ENCODE data around the gene KYNU. TPM values are rescaled to one million over a fixed set of nuclear protein-coding genes. Genes with fewer than 3 reads are reported as not detected.
A peak's percentile ranks its signal among the peaks of the same experiment; 100 is the strongest.

KYNU gene
- total RNA-seq, 2 donors from 2014 or later, result 0.34 to 1.1 TPM

DNA sequence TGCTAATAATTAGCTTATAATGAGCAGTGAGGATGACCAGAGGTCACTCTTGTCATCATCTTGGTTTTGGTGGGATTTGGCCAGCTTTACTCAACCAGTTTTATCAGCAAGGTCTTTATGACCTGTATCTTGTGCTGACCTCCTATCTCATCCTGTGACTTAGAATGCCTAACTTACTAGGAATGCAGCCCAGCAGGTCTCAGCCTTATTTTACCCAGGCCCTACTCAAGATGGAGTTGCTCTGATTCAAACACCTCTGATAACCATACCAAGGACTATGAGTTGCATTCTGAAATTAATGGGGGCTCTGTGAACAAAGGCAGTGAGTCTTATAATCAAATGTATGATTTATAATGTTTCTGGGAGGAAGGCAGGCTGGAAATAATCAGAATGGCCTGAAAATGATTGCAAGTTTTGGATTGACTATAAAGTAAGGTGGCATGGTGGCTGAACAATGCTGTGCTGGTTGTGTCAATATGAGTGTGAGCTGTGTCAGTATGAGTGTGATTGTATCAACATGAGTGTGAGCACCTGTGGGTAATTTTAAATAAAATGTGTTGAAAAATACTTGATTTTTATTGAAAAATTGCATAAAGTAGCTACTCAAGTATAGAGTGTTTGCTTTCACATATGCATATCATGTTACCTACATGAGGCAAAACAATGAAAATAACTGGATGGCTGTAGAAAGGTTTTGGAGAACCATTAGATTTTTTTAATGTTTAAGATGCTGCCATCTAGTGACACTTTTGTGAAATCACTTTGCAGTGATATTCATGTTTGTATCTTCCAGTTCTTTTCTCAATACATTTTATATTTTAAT lies 103.0 kb downstream of the KYNU start:
- Histone ChIP-seq H3K27me3 (replicated peaks; ENCODE audit: insufficient read depth) (no peaks in the 10 kb centered on the region), H3K27ac (no peak overlapping the region), H3K4me1 (replicated peaks) (no peaks in the 10 kb centered on the region), H3K36me3 (no peaks in the 10 kb centered on the region), H3K9me3 (no peaks in the 10 kb centered on the region), H3K4me3 (no peak overlapping the region)
- intact Hi-C loops (cut with DNase I), result loop anchor here (2.0 to 10.0 kb wide), 2 partner anchors 186 to 298 kb away; no protein-coding TSS in a partner anchor
- DNase-seq (ENCODE audit: low spot score), result no peak
- no peak for TF ChIP-seq POLR2AphosphoS5 (IDR thresholded peaks at IDR 0.05)
- TF ChIP-seq, protein P1, sequence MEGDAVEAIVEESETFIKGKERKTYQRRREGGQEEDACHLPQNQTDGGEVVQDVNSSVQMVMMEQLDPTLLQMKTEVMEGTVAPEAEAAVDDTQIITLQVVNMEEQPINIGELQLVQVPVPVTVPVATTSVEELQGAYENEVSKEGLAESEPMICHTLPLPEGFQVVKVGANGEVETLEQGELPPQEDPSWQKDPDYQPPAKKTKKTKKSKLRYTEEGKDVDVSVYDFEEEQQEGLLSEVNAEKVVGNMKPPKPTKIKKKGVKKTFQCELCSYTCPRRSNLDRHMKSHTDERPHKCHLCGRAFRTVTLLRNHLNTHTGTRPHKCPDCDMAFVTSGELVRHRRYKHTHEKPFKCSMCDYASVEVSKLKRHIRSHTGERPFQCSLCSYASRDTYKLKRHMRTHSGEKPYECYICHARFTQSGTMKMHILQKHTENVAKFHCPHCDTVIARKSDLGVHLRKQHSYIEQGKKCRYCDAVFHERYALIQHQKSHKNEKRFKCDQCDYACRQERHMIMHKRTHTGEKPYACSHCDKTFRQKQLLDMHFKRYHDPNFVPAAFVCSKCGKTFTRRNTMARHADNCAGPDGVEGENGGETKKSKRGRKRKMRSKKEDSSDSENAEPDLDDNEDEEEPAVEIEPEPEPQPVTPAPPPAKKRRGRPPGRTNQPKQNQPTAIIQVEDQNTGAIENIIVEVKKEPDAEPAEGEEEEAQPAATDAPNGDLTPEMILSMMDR (IDR thresholded peaks at IDR 0.05), result peak in 3 of 4 experiments; percentile 59 to 66 (median 60)

DNA sequence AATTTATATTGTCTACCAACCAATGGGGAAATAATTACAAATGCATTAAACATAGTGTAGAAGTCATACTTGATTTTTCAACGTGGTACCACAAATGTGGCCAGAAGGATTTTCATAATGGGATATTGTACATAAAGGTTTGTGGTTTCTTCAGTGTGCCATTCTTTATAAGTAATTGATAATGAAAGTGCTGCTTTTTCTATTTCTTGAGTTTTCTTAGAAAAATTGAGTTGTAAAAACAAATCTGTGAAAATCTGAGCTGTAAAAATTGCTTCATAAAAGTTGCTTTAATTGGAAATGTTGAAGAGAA lies 103.6 kb downstream of the KYNU start:
- TF ChIP-seq POLR2A (IDR thresholded peaks at IDR 0.05) (no peak), POLR2AphosphoS5 (IDR thresholded peaks at IDR 0.05) (no peak)
- TF ChIP-seq, protein P1 (IDR thresholded peaks at IDR 0.05), result no peak
- Histone ChIP-seq H3K9me3 (no peaks in the 10 kb centered on the region), H3K36me3 (no peaks in the 10 kb centered on the region), H3K4me1 (replicated peaks) (no peaks in the 10 kb centered on the region), H3K4me3 (no peak overlapping the region), H3K27me3 (replicated peaks; ENCODE audit: insufficient read depth) (no peaks in the 10 kb centered on the region), H3K27ac (no peak overlapping the region)
- DNase-seq (ENCODE audit: low spot score), result no peak
- WGBS, result 5% methylated on average over 1 of the region's 1 CpG
- intact Hi-C loops (cut with DNase I), result loop anchor here (2.0 to 10.0 kb wide), 2 partner anchors 186 to 298 kb away; no protein-coding TSS in a partner anchor

GRCh38 chr2:142981756-142982155 lies 104.3 kb downstream of the KYNU start:
- intact Hi-C loops (cut with DNase I), result loop anchor here (2.0 to 10.0 kb wide), 2 partner anchors 187 to 299 kb away; no protein-coding TSS in a partner anchor
- no peak for DNase-seq (ENCODE audit: low spot score)
- Histone ChIP-seq H3K9me3 (no peaks in the 10 kb centered on the region), H3K36me3 (no peaks in the 10 kb centered on the region), H3K27me3 (replicated peaks; ENCODE audit: insufficient read depth) (no peaks in the 10 kb centered on the region), H3K4me3 (no peak overlapping the region), H3K4me1 (replicated peaks) (no peaks in the 10 kb centered on the region), H3K27ac (no peak overlapping the region)
- TF ChIP-seq, protein P1 (IDR thresholded peaks at IDR 0.05), result no peak
- TF ChIP-seq POLR2AphosphoS5 (IDR thresholded peaks at IDR 0.05) (no peak), POLR2A (IDR thresholded peaks at IDR 0.05) (no peak)
- 69% methylated on average over 3 of the region's 3 CpGs for WGBS

GRCh38 chr2:142983174-142983573 lies 105.7 kb downstream of the KYNU start:
- Histone ChIP-seq H3K27me3 (replicated peaks; ENCODE audit: insufficient read depth) (no peaks in the 10 kb centered on the region), H3K27ac (no peak overlapping the region), H3K9me3 (no peaks in the 10 kb centered on the region), H3K36me3 (no peaks in the 10 kb centered on the region), H3K4me3 (no peak overlapping the region), H3K4me1 (replicated peaks) (no peaks in the 10 kb centered on the region)
- intact Hi-C loops (cut with DNase I), result loop anchor here (10.0 kb wide), 1 partner anchor 188 kb away; no protein-coding TSS in a partner anchor
- no peak for DNase-seq (ENCODE audit: low spot score)
- TF ChIP-seq, protein P1 (IDR thresholded peaks at IDR 0.05), result no peak
- no peak for TF ChIP-seq POLR2AphosphoS5 (IDR thresholded peaks at IDR 0.05)
- no peak for TF ChIP-seq POLR2A (IDR thresholded peaks at IDR 0.05)
- 96% methylated on average over 1 of the region's 1 CpG for WGBS

DNA sequence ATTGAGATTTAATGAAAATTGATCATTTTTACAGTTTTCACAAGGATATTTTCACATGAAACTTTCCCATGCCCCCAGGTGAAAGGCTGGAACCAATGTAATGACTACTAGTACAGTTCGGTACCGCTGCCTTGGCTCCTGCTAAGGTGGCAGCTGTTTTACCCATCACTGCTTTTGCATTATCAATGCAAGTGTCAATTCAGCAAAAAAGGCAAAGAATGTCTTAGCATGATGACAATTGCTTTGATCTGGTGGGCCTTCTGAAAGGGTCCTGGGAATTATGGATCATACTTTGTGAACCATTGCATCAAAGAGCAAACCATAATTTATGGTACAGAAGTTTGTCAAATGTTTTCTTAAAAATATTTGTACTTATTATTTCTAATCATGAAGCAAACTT lies 107.2 kb downstream of the KYNU start:
- 100% methylated on average over 2 of the region's 2 CpGs for WGBS
- Histone ChIP-seq H3K9me3 (no peaks in the 10 kb centered on the region), H3K4me1 (replicated peaks) (no peaks in the 10 kb centered on the region), H3K27ac (no peak overlapping the region), H3K36me3 (no peaks in the 10 kb centered on the region), H3K27me3 (replicated peaks; ENCODE audit: insufficient read depth) (no peaks in the 10 kb centered on the region), H3K4me3 (no peak overlapping the region)
- intact Hi-C loops (cut with DNase I), result loop anchor here (10.0 kb wide), 1 partner anchor 190 kb away; no protein-coding TSS in a partner anchor
- no peak for DNase-seq (ENCODE audit: low spot score)
- TF ChIP-seq POLR2AphosphoS5 (IDR thresholded peaks at IDR 0.05) (no peak), POLR2A (IDR thresholded peaks at IDR 0.05) (no peak)
- TF ChIP-seq, protein P1 (IDR thresholded peaks at IDR 0.05), result no peak
